ENCODE results near the gene IL21R. TPM values are rescaled to one million over a fixed set of nuclear protein-coding genes. Genes with fewer than 3 reads are reported as not detected.
A peak's percentile ranks its signal among the peaks of the same experiment; 100 is the strongest.

Gene IL21R
- total and polyA plus RNA-seq, 10 of the 15 experiments (the other 5 are each of a cell fraction or from before 2014, with no cell fraction given), result 5.3 to 138 (median 82.5) TPM

GRCh38 chr16:27408012-27408601 lies 6.1 kb downstream of the IL21R start (continued):
- TF ChIP-seq ZNF207 (IDR thresholded peaks at IDR 0.05; ENCODE audit: borderline replicate concordance), result 0 out of 2 replicates have a peak, but pooled peaks have one; percentile 33
- TF ChIP-seq USF1 (IDR thresholded peaks at IDR 0.05; ENCODE audit: borderline replicate concordance, extremely low read length, insufficient read depth, low read depth, low read length), result no peak
- peak; percentile 76 for TF ChIP-seq SMAD5 (IDR thresholded peaks at IDR 0.05; ENCODE audit: low read depth)
- no peak for TF ChIP-seq ZNF274 (IDR thresholded peaks at IDR 0.05; ENCODE audit: insufficient read depth, insufficient read length)
- TF ChIP-seq RB1 (IDR thresholded peaks at IDR 0.05; ENCODE audit: borderline replicate concordance), result 0 out of 2 replicates have a peak, but pooled peaks have one; percentile 11
- TF ChIP-seq RCOR1 (conservative IDR thresholded peaks at IDR 0.05; ENCODE audit: low read depth, low read length), result no peak
- no peak for TF ChIP-seq ZBTB11 (CRISPR knock-in tag; IDR thresholded peaks at IDR 0.05)
- TF ChIP-seq TAF1 (IDR thresholded peaks at IDR 0.05; ENCODE audit: borderline replicate concordance, low read depth, low read length), result no peak
- TF ChIP-seq PAX8 (IDR thresholded peaks at IDR 0.05), result no peak
- TF ChIP-seq CREM (IDR thresholded peaks at IDR 0.05; ENCODE audit: low read depth), result 0 out of 2 replicates have a peak, but pooled peaks have one; percentile 44
- no peak for TF ChIP-seq CREB1 (IDR thresholded peaks at IDR 0.05; ENCODE audit: low read depth)
- no peak for TF ChIP-seq CEBPZ (IDR thresholded peaks at IDR 0.05; ENCODE audit: low read depth, low read length)
- TF ChIP-seq EZH2 (IDR thresholded peaks at IDR 0.05; ENCODE audit: borderline replicate concordance, control insufficient read depth, low read depth, low read length), result no peak
- TF ChIP-seq, protein P1, sequence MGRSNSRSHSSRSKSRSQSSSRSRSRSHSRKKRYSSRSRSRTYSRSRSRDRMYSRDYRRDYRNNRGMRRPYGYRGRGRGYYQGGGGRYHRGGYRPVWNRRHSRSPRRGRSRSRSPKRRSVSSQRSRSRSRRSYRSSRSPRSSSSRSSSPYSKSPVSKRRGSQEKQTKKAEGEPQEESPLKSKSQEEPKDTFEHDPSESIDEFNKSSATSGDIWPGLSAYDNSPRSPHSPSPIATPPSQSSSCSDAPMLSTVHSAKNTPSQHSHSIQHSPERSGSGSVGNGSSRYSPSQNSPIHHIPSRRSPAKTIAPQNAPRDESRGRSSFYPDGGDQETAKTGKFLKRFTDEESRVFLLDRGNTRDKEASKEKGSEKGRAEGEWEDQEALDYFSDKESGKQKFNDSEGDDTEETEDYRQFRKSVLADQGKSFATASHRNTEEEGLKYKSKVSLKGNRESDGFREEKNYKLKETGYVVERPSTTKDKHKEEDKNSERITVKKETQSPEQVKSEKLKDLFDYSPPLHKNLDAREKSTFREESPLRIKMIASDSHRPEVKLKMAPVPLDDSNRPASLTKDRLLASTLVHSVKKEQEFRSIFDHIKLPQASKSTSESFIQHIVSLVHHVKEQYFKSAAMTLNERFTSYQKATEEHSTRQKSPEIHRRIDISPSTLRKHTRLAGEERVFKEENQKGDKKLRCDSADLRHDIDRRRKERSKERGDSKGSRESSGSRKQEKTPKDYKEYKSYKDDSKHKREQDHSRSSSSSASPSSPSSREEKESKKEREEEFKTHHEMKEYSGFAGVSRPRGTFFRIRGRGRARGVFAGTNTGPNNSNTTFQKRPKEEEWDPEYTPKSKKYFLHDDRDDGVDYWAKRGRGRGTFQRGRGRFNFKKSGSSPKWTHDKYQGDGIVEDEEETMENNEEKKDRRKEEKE (IDR thresholded peaks at IDR 0.05), result no peak
- TF ChIP-seq MTA2 (IDR thresholded peaks at IDR 0.05; ENCODE audit: low read depth), result no peak
- TF ChIP-seq CHD2 (IDR thresholded peaks at IDR 0.05; ENCODE audit: borderline replicate concordance, low read depth, low read length), result no peak
- TF ChIP-seq LARP7 (IDR thresholded peaks at IDR 0.05), result no peak
- no peak for TF ChIP-seq NFXL1 (IDR thresholded peaks at IDR 0.05; ENCODE audit: borderline replicate concordance)
- no peak for TF ChIP-seq ELK1 (IDR thresholded peaks at IDR 0.05; ENCODE audit: low read depth, low read length)
